Neural progenitor cell (in vitro differentiated cells): Measurements from ENCODE around the gene CCT7. TPM values are rescaled to one million over a fixed set of nuclear protein-coding genes. Genes with fewer than 3 reads are reported as not detected.

ENCODE experiments used
- DNase-seq: peaks from one replicate; pipeline ENCODE4 v3.0.0-alpha.2; 2016; ENCODE audit warnings: low spot score
- H2AFZ ChIP-seq: fragments of 200-600 bp; sonication (generic); replicated peaks from 2 replicates; pipeline ENCODE4 v1.6.1; 2016; ENCODE audit warnings: antibody characterized with exemption
- H3F3A ChIP-seq: fragments of 200-600 bp; sonication (generic); 2 replicates; pipeline ENCODE4 v1.6.1; 2016; ENCODE audit warnings: antibody characterized with exemption, low read depth
- H3K27ac ChIP-seq: fragments of 200-600 bp; sonication (generic); 2 replicates; pipeline ENCODE4 v1.5.1; 2016; ENCODE audit warnings: mild to moderate bottlenecking
- H3K27me3 ChIP-seq: fragments of 200-600 bp; sonication (generic); 2 replicates; pipeline ENCODE4 v1.6.1; 2016; ENCODE audit warnings: mild to moderate bottlenecking, moderate library complexity
- H3K36me3 ChIP-seq: fragments of 200-600 bp; sonication (generic); 2 replicates; pipeline ENCODE4 v1.5.1; 2016
- H3K4me1 ChIP-seq: fragments of 200-600 bp; sonication (generic); 2 replicates; pipeline ENCODE4 v1.6.1; 2016; ENCODE audit warnings: mixed run types
- H3K4me2 ChIP-seq: fragments of 200-600 bp; sonication (generic); 2 replicates; pipeline ENCODE4 v1.6.1; 2016
- H3K4me3 ChIP-seq: fragments of 200-600 bp; sonication (generic); 2 replicates; pipeline ENCODE4 v1.5.1; 2016
- H3K79me2 ChIP-seq: fragments of 200-600 bp; sonication (generic); 2 replicates; pipeline ENCODE4 v1.6.1; 2016; ENCODE audit warnings: low read depth
- H3K9ac ChIP-seq: fragments of 200-600 bp; sonication (generic); 2 replicates; pipeline ENCODE4 v1.6.1; 2016
- H3K9me3 ChIP-seq: fragments of 200-600 bp; sonication (generic); 2 replicates; pipeline ENCODE4 v1.5.1; 2016; ENCODE audit warnings: low read depth
- H4K20me1 ChIP-seq: fragments of 200-600 bp; sonication (generic); 2 replicates; pipeline ENCODE4 v1.6.1; 2016; ENCODE audit warnings: low read depth
- H3K27ac Mint-ChIP-seq: 3 replicates; pipeline ENCODE4 v1.8.0; 2021; ENCODE audit warnings: mixed read lengths
- H3K27me3 Mint-ChIP-seq: 2 replicates; pipeline ENCODE4 v1.8.0; 2022; ENCODE audit warnings: low read depth, mild to moderate bottlenecking, inconsistent platforms, moderate library complexity, mixed read lengths; ENCODE audit not compliant: insufficient read depth
- H3K36me3 Mint-ChIP-seq: 3 replicates; pipeline ENCODE4 v1.8.0; 2021; ENCODE audit warnings: mixed read lengths
- H3K4me1 Mint-ChIP-seq: 3 replicates; pipeline ENCODE4 v1.8.0; 2021; ENCODE audit warnings: mixed read lengths
- H3K4me3 Mint-ChIP-seq: 3 replicates; pipeline ENCODE4 v1.8.0; 2021; ENCODE audit warnings: mild to moderate bottlenecking, moderate library complexity, mixed read lengths
- H3K9me3 Mint-ChIP-seq: 3 replicates; pipeline ENCODE4 v1.8.0; 2020; ENCODE audit warnings: mixed read lengths
- EZH2 ChIP-seq: fragments of 200-600 bp; sonication (generic); IDR thresholded peaks from 2 replicates; pipeline ENCODE4 v1.6.1; 2017; ENCODE audit warnings: antibody characterized with exemption, mild to moderate bottlenecking, moderate library complexity
- EZH2phosphoT487 ChIP-seq: fragments of 200-600 bp; sonication (generic); IDR thresholded peaks from 2 replicates; pipeline ENCODE4 v1.6.1; 2017; ENCODE audit warnings: antibody characterized with exemption
- total RNA-seq: library from RNA; depleted of rRNA; stranded (reverse); fragments of >200 nt; gene quantifications from 2 replicates; pipeline ENCODE4 v1.2.3, GENCODE V29; 2015; ENCODE audit warnings: low replicate concordance
- TF ChIP-seq, protein P1 (sequence below): fragments of 200-600 bp; sonication (generic); IDR thresholded peaks from 2 replicates; pipeline ENCODE4 v1.5.1; 2017; ENCODE audit warnings: antibody characterized with exemption, mild to moderate bottlenecking

Gene CCT7
- total RNA-seq, 1 donor from 2014 or later = 456 TPM

GRCh38 chr2:73281244-73281643, 47.1 kb downstream of the CCT7 start:
- H3K36me3 Mint-ChIP-seq = no peaks in the 10 kb centered on the region
- Histone ChIP-seq H3K9ac (no peak overlapping the region), H2AFZ (no peak overlapping the region), H3K4me3 (no peak overlapping the region), H3K4me2 (no peak overlapping the region), H3K4me1 (peaks cover 14% of the 10 kb centered on the region), H3K27ac (no peak overlapping the region), H4K20me1 (peaks cover 28% of the 10 kb centered on the region), H3K9me3 (no peaks in the 10 kb centered on the region), H3F3A (peaks cover 21% of the 10 kb centered on the region), H3K36me3 (no peaks in the 10 kb centered on the region), H3K27me3 (peaks cover 17% of the 10 kb centered on the region), H3K79me2 (peaks cover 17% of the 10 kb centered on the region)
- H3K27ac Mint-ChIP-seq = no peak overlapping the region
- no peaks in the 10 kb centered on the region for H3K9me3 Mint-ChIP-seq
- no peak for DNase-seq
- H3K4me3 Mint-ChIP-seq = no peak overlapping the region
- TF ChIP-seq EZH2phosphoT487 (no peak), EZH2 (no peak)
- TF ChIP-seq, protein P1, sequence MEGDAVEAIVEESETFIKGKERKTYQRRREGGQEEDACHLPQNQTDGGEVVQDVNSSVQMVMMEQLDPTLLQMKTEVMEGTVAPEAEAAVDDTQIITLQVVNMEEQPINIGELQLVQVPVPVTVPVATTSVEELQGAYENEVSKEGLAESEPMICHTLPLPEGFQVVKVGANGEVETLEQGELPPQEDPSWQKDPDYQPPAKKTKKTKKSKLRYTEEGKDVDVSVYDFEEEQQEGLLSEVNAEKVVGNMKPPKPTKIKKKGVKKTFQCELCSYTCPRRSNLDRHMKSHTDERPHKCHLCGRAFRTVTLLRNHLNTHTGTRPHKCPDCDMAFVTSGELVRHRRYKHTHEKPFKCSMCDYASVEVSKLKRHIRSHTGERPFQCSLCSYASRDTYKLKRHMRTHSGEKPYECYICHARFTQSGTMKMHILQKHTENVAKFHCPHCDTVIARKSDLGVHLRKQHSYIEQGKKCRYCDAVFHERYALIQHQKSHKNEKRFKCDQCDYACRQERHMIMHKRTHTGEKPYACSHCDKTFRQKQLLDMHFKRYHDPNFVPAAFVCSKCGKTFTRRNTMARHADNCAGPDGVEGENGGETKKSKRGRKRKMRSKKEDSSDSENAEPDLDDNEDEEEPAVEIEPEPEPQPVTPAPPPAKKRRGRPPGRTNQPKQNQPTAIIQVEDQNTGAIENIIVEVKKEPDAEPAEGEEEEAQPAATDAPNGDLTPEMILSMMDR = no peak
- H3K4me1 Mint-ChIP-seq = peaks cover 8% of the 10 kb centered on the region
- peaks cover 17% of the 10 kb centered on the region for H3K27me3 Mint-ChIP-seq

GRCh38 chr2:73282924-73283544, 48.9 kb downstream of the CCT7 start:
- Histone ChIP-seq H4K20me1 (peaks cover 31% of the 10 kb centered on the region), H3K4me2 (peak overlapping the region; percentile 95), H3K27ac (no peak overlapping the region), H2AFZ (no peak overlapping the region), H3K79me2 (peaks cover 17% of the 10 kb centered on the region), H3F3A (peaks cover 21% of the 10 kb centered on the region), H3K4me1 (peaks cover 14% of the 10 kb centered on the region), H3K36me3 (no peaks in the 10 kb centered on the region), H3K4me3 (peak overlapping the region; percentile 80), H3K27me3 (peaks cover 35% of the 10 kb centered on the region), H3K9ac (no peak overlapping the region), H3K9me3 (no peaks in the 10 kb centered on the region)
- Mint-ChIP-seq H3K27me3 (peaks cover 29% of the 10 kb centered on the region), H3K4me3 (peak overlapping the region; percentile 87), H3K36me3 (no peaks in the 10 kb centered on the region), H3K27ac (no peak overlapping the region), H3K9me3 (no peaks in the 10 kb centered on the region), H3K4me1 (peaks cover 8% of the 10 kb centered on the region)
- TF ChIP-seq EZH2 (no peak), EZH2phosphoT487 (no peak)
- TF ChIP-seq, protein P1 = no peak
- DNase-seq = peak; percentile 27

DNA sequence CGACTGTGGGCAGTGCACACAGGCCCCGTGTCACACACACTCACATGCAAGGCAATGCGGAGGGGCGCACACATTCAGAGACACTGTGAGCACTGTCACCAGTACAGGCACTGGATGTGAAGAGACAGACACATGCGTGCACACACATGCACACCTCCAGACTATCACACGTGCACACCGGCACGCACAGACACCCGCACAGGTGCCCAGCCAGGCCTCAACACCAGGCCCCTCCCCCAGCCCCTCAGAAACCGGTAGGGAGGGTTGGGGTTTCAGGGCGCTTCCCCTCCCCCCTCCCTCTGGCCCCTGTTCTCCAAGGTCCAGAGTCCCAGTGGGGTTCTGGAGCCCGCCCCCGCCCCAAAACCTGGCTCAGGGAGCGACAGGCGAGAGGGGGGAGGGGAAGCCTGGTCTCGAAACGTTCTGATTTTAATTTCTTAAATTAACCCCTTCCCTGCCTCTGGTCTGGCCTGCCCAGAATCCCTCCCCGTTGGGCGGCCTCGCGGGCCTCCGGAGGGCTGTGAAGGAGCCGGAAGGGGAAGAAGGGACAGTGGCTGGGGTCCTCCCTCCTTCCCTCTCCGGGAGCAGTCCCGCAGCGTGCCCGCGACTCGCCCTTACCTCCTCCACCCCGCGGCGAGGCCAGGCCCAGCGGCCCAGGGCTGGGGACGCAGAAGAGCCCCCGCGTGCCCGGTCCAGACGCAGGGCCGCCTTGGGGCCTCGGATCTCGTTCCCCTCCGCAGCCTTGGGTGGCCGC, 49.6 kb downstream of the CCT7 start:
- Mint-ChIP-seq H3K9me3 (no peaks in the 10 kb centered on the region), H3K4me1 (peaks cover 8% of the 10 kb centered on the region), H3K27me3 (peaks cover 35% of the 10 kb centered on the region), H3K27ac (no peak overlapping the region), H3K36me3 (no peaks in the 10 kb centered on the region), H3K4me3 (peak overlapping the region; percentile 87)
- no peak overlapping the region for H3K9ac ChIP-seq
- DNase-seq = peak; percentile 27
- no peak for TF ChIP-seq EZH2phosphoT487
- TF ChIP-seq, protein P1 = no peak
- TF ChIP-seq EZH2 = peak; percentile 13
- peaks cover 31% of the 10 kb centered on the region for H4K20me1 ChIP-seq
- no peaks in the 10 kb centered on the region for H3K9me3 ChIP-seq
- peak overlapping the region; percentile 80 for H2AFZ ChIP-seq
- H3K4me1 ChIP-seq = peaks cover 14% of the 10 kb centered on the region
- H3K27ac ChIP-seq = no peak overlapping the region
- H3K79me2 ChIP-seq = peaks cover 17% of the 10 kb centered on the region
- peak overlapping the region; percentile 95 for H3K4me2 ChIP-seq
- peaks cover 42% of the 10 kb centered on the region for H3K27me3 ChIP-seq
- no peaks in the 10 kb centered on the region for H3K36me3 ChIP-seq
- H3K4me3 ChIP-seq = peak overlapping the region; percentile 80
- peaks cover 21% of the 10 kb centered on the region for H3F3A ChIP-seq
